Endothelial cell of umbilical vein (primary cell): ENCODE data around the gene RALBP1. TPM values are rescaled to one million over a fixed set of nuclear protein-coding genes. Genes with fewer than 3 reads are reported as not detected.

Experiments
- BruUV-seq: library from RNA; stranded (reverse); fragments of 400-500 nt; replicated peaks from 2 replicates; lab custom pipeline; 2021; lab: Mats Ljungman, UMichigan
- CTCF ChIA-PET: fragments of 300-600, 350-600 bp; sonication (Branson Sonifier 250); formaldehyde crosslinking; loops from one replicate; lab custom pipeline; 2021; ENCODE audit warnings: antibody characterized with exemption, inconsistent platforms; lab: Charles Lee
- POLR2A ChIA-PET: fragments of 300-600, 350-600 bp; sonication (Branson Sonifier 250); formaldehyde crosslinking; loops from one replicate; lab custom pipeline; 2021; ENCODE audit warnings: antibody characterized with exemption, inconsistent platforms; lab: Charles Lee
- DNase-seq: peaks from one replicate; pipeline ENCODE4 v3.0.0-alpha.2; 2011; ENCODE audit warnings: low read depth, low spot score
- FAIRE-seq: peaks from 2 replicates; lab custom pipeline; 2011; peaks lifted over from hg19 to GRCh38; lab: Jason Lieb, UNC
- H2AFZ ChIP-seq: 2 replicates; pipeline ENCODE4 v1.6.0; 2012; ENCODE audit warnings: low read depth, low read length, control low read depth, inconsistent platforms
- H3K27ac ChIP-seq: 2 replicates; pipeline ENCODE4 v1.5.1; 2011; ENCODE audit warnings: low read depth, mild to moderate bottlenecking, control low read depth, low read length, moderate library complexity; ENCODE audit not compliant: insufficient read depth
- H3K27me3 ChIP-seq, 2 experiments: 2 replicates each; pipeline versions ENCODE4 v1.6.0 to v1.6.1; 2011; ENCODE audit warnings: low read length in 2 of 2, mixed read lengths in 1 of 2; ENCODE audit not compliant: control insufficient read depth in 2 of 2, insufficient read depth in 2 of 2
- H3K36me3 ChIP-seq, 2 experiments: 2 replicates in 1 of 2; 3 replicates in 1 of 2; pipeline ENCODE4 v1.5.1; 2011; ENCODE audit warnings: low read length in 2 of 2, mild to moderate bottlenecking in 1 of 2, moderate library complexity in 1 of 2; ENCODE audit not compliant: control insufficient read depth in 2 of 2, insufficient read depth in 2 of 2; ENCODE audit errors: extremely low read depth in 1 of 2
- H3K4me1 ChIP-seq: 3 replicates; pipeline ENCODE4 v1.5.1; 2011; ENCODE audit warnings: mild to moderate bottlenecking, low read length; ENCODE audit not compliant: control insufficient read depth, insufficient read depth; ENCODE audit errors: extremely low read depth
- H3K4me2 ChIP-seq: 2 replicates; pipeline ENCODE4 v1.6.1; 2011; ENCODE audit warnings: low read length, control low read depth, mixed read lengths; ENCODE audit not compliant: insufficient read depth
- H3K4me3 ChIP-seq, 3 experiments: fragments of 200-600 bp in 1 of 3; sonication (generic), shearing (Covaris generic) in 1 of 3; replicated peaks in 1 of 3; 2 replicates each; pipeline ENCODE4 v1.5.1; 2011 to 2016; ENCODE audit warnings: control low read depth in 3 of 3, low read length in 3 of 3, mild to moderate bottlenecking in 2 of 3, inconsistent platforms in 1 of 3, low read depth in 1 of 3, moderate library complexity in 1 of 3; ENCODE audit not compliant: insufficient read depth in 1 of 3
- H3K79me2 ChIP-seq: 2 replicates; pipeline ENCODE4 v1.6.0; 2012; ENCODE audit warnings: low read length, inconsistent platforms; ENCODE audit not compliant: control insufficient read depth, insufficient read depth
- H3K9ac ChIP-seq: replicated peaks from 2 replicates; pipeline ENCODE3; 2011; ENCODE audit warnings: low read length, control low read depth; ENCODE audit not compliant: insufficient read depth; ENCODE audit errors: extremely low read depth
- H3K9me1 ChIP-seq: replicated peaks from 3 replicates; pipeline ENCODE4 v1.6.0; 2011; ENCODE audit warnings: mild to moderate bottlenecking, low read length; ENCODE audit not compliant: control insufficient read depth, insufficient read depth; ENCODE audit errors: extremely low read depth
- H3K9me3 ChIP-seq: replicated peaks from 2 replicates; pipeline ENCODE4 v1.5.1; 2012; ENCODE audit warnings: low read length, inconsistent platforms; ENCODE audit not compliant: control insufficient read depth, insufficient read depth
- H4K20me1 ChIP-seq: replicated peaks from 2 replicates; pipeline ENCODE3; 2011; ENCODE audit warnings: mild to moderate bottlenecking, low read length; ENCODE audit not compliant: control insufficient read depth, insufficient read depth; ENCODE audit errors: extremely low read depth
- EZH2 ChIP-seq: IDR thresholded peaks from 2 replicates; pipeline ENCODE4 v1.6.1; 2012; ENCODE audit warnings: borderline replicate concordance, low read depth, mild to moderate bottlenecking, moderate library complexity, low read length, inconsistent platforms; ENCODE audit not compliant: severe bottlenecking
- FOS ChIP-seq: IDR thresholded peaks from 2 replicates; pipeline ENCODE4 v1.6.1; 2011; ENCODE audit warnings: mild to moderate bottlenecking, low read length, moderate library complexity, borderline replicate concordance; ENCODE audit not compliant: insufficient read depth
- GATA2 ChIP-seq: IDR thresholded peaks from 2 replicates; pipeline ENCODE4 v1.7.0; 2011; ENCODE audit warnings: low read depth, mild to moderate bottlenecking, moderate library complexity, mixed read lengths, low read length; ENCODE audit not compliant: insufficient read length, insufficient read depth
- JUN ChIP-seq: IDR thresholded peaks from 2 replicates; pipeline ENCODE4 v1.6.1; 2011; ENCODE audit warnings: borderline replicate concordance, low read depth; ENCODE audit not compliant: insufficient read length, insufficient read depth
- MYC ChIP-seq: IDR thresholded peaks from one replicate; pipeline ENCODE4 v1.6.1; 2011; ENCODE audit warnings: mild to moderate bottlenecking, low read depth, low read length
- POLR2A ChIP-seq: IDR thresholded peaks from 2 replicates; pipeline ENCODE4 v1.6.1; 2012; ENCODE audit warnings: low read depth, mild to moderate bottlenecking, control low read depth, low read length
- POLR2AphosphoS5 ChIP-seq: IDR thresholded peaks from 2 replicates; pipeline ENCODE4 v1.6.1; 2012; ENCODE audit warnings: low read depth, mild to moderate bottlenecking, control low read depth, low read length, moderate library complexity; ENCODE audit not compliant: insufficient read depth
- dilution Hi-C: fragments of 300-500 bp; cut with MboI; formaldehyde crosslinking; loops from one replicate; pipeline ENCODE4 v1.15.0; 2019; ENCODE audit warnings: low sequenced_read_pairs; ENCODE audit not compliant: extremely low pct_ligation_motif_present
- intact Hi-C: fragments of 100-400 bp; cut with micrococcal nuclease; formaldehyde crosslinking; loops from one replicate; pipeline ENCODE4 v1.10.0; 2022
- polyA plus RNA-seq, 4 experiments: library from polyadenylated mRNA; depleted of rRNA in 3 of 4; stranded (reverse) in 3 of 4; unstranded in 1 of 4; fragments of >200 nt; gene quantifications; 2 replicates each; pipeline versions ENCODE4 v1.2.1 to v1.2.3, GENCODE V29; 2011 to 2012; ENCODE audit warnings: missing spikeins in 1 of 4
- total RNA-seq: library from RNA; stranded (reverse); gene quantifications from 2 replicates; pipeline ENCODE4 v1.2.3, GENCODE V29; 2021
- TF ChIP-seq, protein P1 (sequence below): IDR thresholded peaks from 2 replicates; pipeline ENCODE4 v1.6.1; 2011; ENCODE audit not compliant: insufficient read depth, insufficient read length
- TF ChIP-seq, protein P2 (sequence below), 2 donors: IDR thresholded peaks; 1 replicate in 1 of 2; 2 replicates in 1 of 2; pipeline ENCODE4 v1.5.1; 2011; ENCODE audit warnings: low read length in 2 of 2, mild to moderate bottlenecking in 2 of 2, moderate library complexity in 2 of 2, control low read depth in 1 of 2, inconsistent platforms in 1 of 2, low read depth in 1 of 2; ENCODE audit not compliant: insufficient read depth in 1 of 2; ENCODE audit errors: extremely low read depth in 1 of 2

RALBP1 gene
- total and polyA plus RNA-seq, 2 donors (not counting 3 experiments of a cell fraction or from before 2014, with no cell fraction given), result 55.8 to 68.4 TPM

DNA sequence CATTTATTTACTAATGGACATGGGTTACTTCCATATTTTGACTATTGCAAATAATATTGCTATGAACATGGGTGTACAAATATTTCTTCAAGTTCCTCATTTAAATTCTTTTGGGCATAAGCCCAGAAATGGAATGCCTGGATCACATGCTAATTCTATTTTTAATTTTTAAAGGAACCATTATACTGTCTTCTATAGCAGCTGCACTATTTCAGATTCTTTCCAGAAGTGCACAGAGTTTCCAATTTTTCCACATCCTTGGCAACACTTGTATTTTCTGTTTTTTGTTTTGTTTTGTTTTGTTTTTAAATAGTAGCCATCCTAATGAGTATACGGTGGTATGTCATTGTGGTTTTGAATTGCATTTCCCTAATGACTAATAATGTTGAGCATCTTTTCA lies 8.5 kb upstream of the RALBP1 start:
- dilution Hi-C loops, result no loop called here

More for the DNA sequence above, 8.5 kb upstream of the RALBP1 start:
- peaks cover 0 to 8% of the 10 kb centered on the region in 2 experiments for H3K27me3 ChIP-seq
- no peaks in the 10 kb centered on the region for H3K79me2 ChIP-seq
- DNase-seq, result no peak
- no peak for FAIRE-seq
- no peaks in the 10 kb centered on the region for H3K36me3 ChIP-seq
- intact Hi-C loops, result no loop called here
- peaks cover 4% of the 10 kb centered on the region for H3K4me1 ChIP-seq
- no peaks in the 10 kb centered on the region for H3K9me1 ChIP-seq
- H3K9ac ChIP-seq, result no peak overlapping the region
- no peaks in the 10 kb centered on the region for H4K20me1 ChIP-seq
- no peak overlapping the region for H3K4me2 ChIP-seq
- H3K9me3 ChIP-seq, result no peaks in the 10 kb centered on the region
- H3K27ac ChIP-seq, result no peak overlapping the region
- H3K4me3 ChIP-seq, result no peak overlapping the region
- TF ChIP-seq FOS (no peak), JUN (no peak), EZH2 (no peak), POLR2A (no peak), POLR2AphosphoS5 (no peak), GATA2 (no peak), MYC (no peak)
- TF ChIP-seq, protein P1, sequence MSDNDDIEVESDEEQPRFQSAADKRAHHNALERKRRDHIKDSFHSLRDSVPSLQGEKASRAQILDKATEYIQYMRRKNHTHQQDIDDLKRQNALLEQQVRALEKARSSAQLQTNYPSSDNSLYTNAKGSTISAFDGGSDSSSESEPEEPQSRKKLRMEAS, result no peak
- TF ChIP-seq, protein P2, sequence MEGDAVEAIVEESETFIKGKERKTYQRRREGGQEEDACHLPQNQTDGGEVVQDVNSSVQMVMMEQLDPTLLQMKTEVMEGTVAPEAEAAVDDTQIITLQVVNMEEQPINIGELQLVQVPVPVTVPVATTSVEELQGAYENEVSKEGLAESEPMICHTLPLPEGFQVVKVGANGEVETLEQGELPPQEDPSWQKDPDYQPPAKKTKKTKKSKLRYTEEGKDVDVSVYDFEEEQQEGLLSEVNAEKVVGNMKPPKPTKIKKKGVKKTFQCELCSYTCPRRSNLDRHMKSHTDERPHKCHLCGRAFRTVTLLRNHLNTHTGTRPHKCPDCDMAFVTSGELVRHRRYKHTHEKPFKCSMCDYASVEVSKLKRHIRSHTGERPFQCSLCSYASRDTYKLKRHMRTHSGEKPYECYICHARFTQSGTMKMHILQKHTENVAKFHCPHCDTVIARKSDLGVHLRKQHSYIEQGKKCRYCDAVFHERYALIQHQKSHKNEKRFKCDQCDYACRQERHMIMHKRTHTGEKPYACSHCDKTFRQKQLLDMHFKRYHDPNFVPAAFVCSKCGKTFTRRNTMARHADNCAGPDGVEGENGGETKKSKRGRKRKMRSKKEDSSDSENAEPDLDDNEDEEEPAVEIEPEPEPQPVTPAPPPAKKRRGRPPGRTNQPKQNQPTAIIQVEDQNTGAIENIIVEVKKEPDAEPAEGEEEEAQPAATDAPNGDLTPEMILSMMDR (IDR thresholded peaks at IDR 0.05; ENCODE audit: extremely low read depth in 1 of 2, insufficient read depth in 1 of 2, low read depth in 1 of 2, low read length in 2 of 2), result no peak
- ChIA-PET POLR2A (no interaction called here), CTCF (interaction anchor here (1.0 kb wide), 1 partner anchor 100 kb away, joined by 3 read pairs; no protein-coding TSS in a partner anchor)
- BruUV-seq, result no TSS peak
- no peak overlapping the region for H2AFZ ChIP-seq
